Central memory CD8-positive, alpha-beta T cell (primary cell): ENCODE results near the gene UBE3B.

Experiments
- ATAC-seq: fragments of 150-1000 bp; cut with Tn5 transposase; replicated peaks from 2 replicates; pipeline ENCODE4 v1.10.0; 2022; ENCODE audit warnings: mild to moderate bottlenecking, moderate FRiP score, moderate number of reproducible peaks; ENCODE audit not compliant: poor library complexity, severe bottlenecking; ENCODE audit errors: extremely low read depth
- DNase-seq, 2 donors: peaks; one replicate each; pipeline ENCODE4 v3.0.0; 2021; ENCODE audit warnings: low spot score in 2 of 2
- H3K27ac Mint-ChIP-seq: one replicate; pipeline ENCODE4 v1.8.0; 2022; ENCODE audit warnings: low read depth, mild to moderate bottlenecking, moderate library complexity, mixed read lengths
- H3K27me3 Mint-ChIP-seq: one replicate; pipeline ENCODE4 v1.8.0; 2022; ENCODE audit warnings: mixed read lengths
- H3K36me3 Mint-ChIP-seq: one replicate; pipeline ENCODE4 v1.8.0; 2022; ENCODE audit warnings: mild to moderate bottlenecking, moderate library complexity, mixed read lengths; ENCODE audit not compliant: insufficient read depth
- H3K4me1 Mint-ChIP-seq: one replicate; pipeline ENCODE4 v1.8.0; 2022; ENCODE audit warnings: mixed read lengths
- H3K4me3 Mint-ChIP-seq: one replicate; pipeline ENCODE4 v1.8.0; 2022; ENCODE audit warnings: mild to moderate bottlenecking, moderate library complexity, mixed read lengths
- H3K9me3 Mint-ChIP-seq: one replicate; pipeline ENCODE4 v1.8.0; 2022; ENCODE audit warnings: mixed read lengths

The UBE3B gene

GRCh38 chr12:109534456-109534855 is 57.0 kb downstream of the UBE3B start:
- Mint-ChIP-seq H3K27me3 (no peaks in the 10 kb centered on the region), H3K9me3 (no peaks in the 10 kb centered on the region), H3K4me1 (no peaks in the 10 kb centered on the region), H3K36me3 (peaks cover 15% of the 10 kb centered on the region), H3K27ac (no peak overlapping the region), H3K4me3 (no peak overlapping the region)
- ATAC-seq (no peak), DNase-seq (no peak)

GRCh38 chr12:109535231-109535862 is 57.9 kb downstream of the UBE3B start:
- Mint-ChIP-seq H3K27ac (no peak overlapping the region), H3K4me1 (no peaks in the 10 kb centered on the region), H3K36me3 (peaks cover 10% of the 10 kb centered on the region), H3K27me3 (no peaks in the 10 kb centered on the region), H3K9me3 (no peaks in the 10 kb centered on the region), H3K4me3 (no peak overlapping the region)
- DNase-seq (no peak), ATAC-seq (no peak)

GRCh38 chr12:109535863-109536250 is 58.4 kb downstream of the UBE3B start:
- no peak overlapping the region for H3K27ac Mint-ChIP-seq
- H3K9me3 Mint-ChIP-seq, result no peaks in the 10 kb centered on the region
- no peak overlapping the region for H3K4me3 Mint-ChIP-seq
- no peaks in the 10 kb centered on the region for H3K27me3 Mint-ChIP-seq
- DNase-seq (no peak), ATAC-seq (no peak)
- peaks cover 9% of the 10 kb centered on the region for H3K36me3 Mint-ChIP-seq
- no peaks in the 10 kb centered on the region for H3K4me1 Mint-ChIP-seq

GRCh38 chr12:109537136-109537535 is 59.7 kb downstream of the UBE3B start:
- Mint-ChIP-seq H3K27me3 (no peaks in the 10 kb centered on the region), H3K9me3 (no peaks in the 10 kb centered on the region), H3K4me3 (no peak overlapping the region), H3K4me1 (no peaks in the 10 kb centered on the region), H3K36me3 (peaks cover 5% of the 10 kb centered on the region), H3K27ac (no peak overlapping the region)
- ATAC-seq (no peak), DNase-seq (no peak)

- Mint-ChIP-seq H3K9me3 (no peaks in the 10 kb centered on the region), H3K27ac (no peak overlapping the region), H3K4me3 (no peak overlapping the region), H3K36me3 (peaks cover 5% of the 10 kb centered on the region), H3K4me1 (no peaks in the 10 kb centered on the region), H3K27me3 (no peaks in the 10 kb centered on the region)
- DNase-seq (no peak), ATAC-seq (no peak)
Observed at GRCh38 chr12:109538191-109538863, 60.9 kb downstream of the UBE3B start.

GRCh38 chr12:109539508-109539907 is 62.1 kb downstream of the UBE3B start:
- no peak for DNase-seq
- peaks cover 8% of the 10 kb centered on the region for H3K4me1 Mint-ChIP-seq
- H3K36me3 Mint-ChIP-seq, result peaks cover 7% of the 10 kb centered on the region
- no peak overlapping the region for H3K4me3 Mint-ChIP-seq
- no peak for ATAC-seq
- H3K9me3 Mint-ChIP-seq, result no peaks in the 10 kb centered on the region
- no peaks in the 10 kb centered on the region for H3K27me3 Mint-ChIP-seq
- no peak overlapping the region for H3K27ac Mint-ChIP-seq

GRCh38 chr12:109540526-109541412 is 63.3 kb downstream of the UBE3B start:
- DNase-seq (no peak), ATAC-seq (no peak)
- H3K36me3 Mint-ChIP-seq, result peaks cover 6% of the 10 kb centered on the region
- no peaks in the 10 kb centered on the region for H3K27me3 Mint-ChIP-seq
- no peak overlapping the region for H3K27ac Mint-ChIP-seq
- H3K4me3 Mint-ChIP-seq, result no peak overlapping the region
- H3K4me1 Mint-ChIP-seq, result peaks cover 20% of the 10 kb centered on the region
- no peaks in the 10 kb centered on the region for H3K9me3 Mint-ChIP-seq

GRCh38 chr12:109541413-109541726 is 63.9 kb downstream of the UBE3B start:
- H3K27ac Mint-ChIP-seq, result no peak overlapping the region
- DNase-seq (no peak), ATAC-seq (no peak)
- H3K9me3 Mint-ChIP-seq, result no peaks in the 10 kb centered on the region
- H3K4me1 Mint-ChIP-seq, result peaks cover 22% of the 10 kb centered on the region
- no peak overlapping the region for H3K4me3 Mint-ChIP-seq
- H3K27me3 Mint-ChIP-seq, result no peaks in the 10 kb centered on the region
- H3K36me3 Mint-ChIP-seq, result peaks cover 5% of the 10 kb centered on the region

GRCh38 chr12:109542014-109542413 is 64.6 kb downstream of the UBE3B start:
- H3K27ac Mint-ChIP-seq, result no peak overlapping the region
- peaks cover 2% of the 10 kb centered on the region for H3K27me3 Mint-ChIP-seq
- H3K4me3 Mint-ChIP-seq, result no peak overlapping the region
- ATAC-seq (no peak), DNase-seq (no peak)
- peaks cover 22% of the 10 kb centered on the region for H3K4me1 Mint-ChIP-seq
- no peaks in the 10 kb centered on the region for H3K9me3 Mint-ChIP-seq
- peaks cover 3% of the 10 kb centered on the region for H3K36me3 Mint-ChIP-seq

GRCh38 chr12:109542876-109543275 is 65.4 kb downstream of the UBE3B start:
- ATAC-seq (no peak), DNase-seq (no peak)
- Mint-ChIP-seq H3K27me3 (peaks cover 10% of the 10 kb centered on the region), H3K27ac (no peak overlapping the region), H3K4me3 (no peak overlapping the region), H3K36me3 (peaks cover 3% of the 10 kb centered on the region), H3K4me1 (peaks cover 29% of the 10 kb centered on the region), H3K9me3 (no peaks in the 10 kb centered on the region)

- Mint-ChIP-seq H3K4me1 (peaks cover 36% of the 10 kb centered on the region), H3K27me3 (peaks cover 26% of the 10 kb centered on the region), H3K36me3 (peaks cover 2% of the 10 kb centered on the region), H3K27ac (peak overlapping the region; percentile 85), H3K9me3 (no peaks in the 10 kb centered on the region), H3K4me3 (peak overlapping the region; percentile 61)
- ATAC-seq (peak; percentile 78), DNase-seq (no peak)
Observed at GRCh38 chr12:109544955-109545531, 67.6 kb downstream of the UBE3B start.

GRCh38 chr12:109545826-109546225 is 68.4 kb downstream of the UBE3B start:
- no peak overlapping the region for H3K4me3 Mint-ChIP-seq
- no peak overlapping the region for H3K27ac Mint-ChIP-seq
- ATAC-seq, result no peak
- peaks cover 27% of the 10 kb centered on the region for H3K27me3 Mint-ChIP-seq
- peaks cover 2% of the 10 kb centered on the region for H3K36me3 Mint-ChIP-seq
- DNase-seq, result no peak
- peaks cover 36% of the 10 kb centered on the region for H3K4me1 Mint-ChIP-seq
- H3K9me3 Mint-ChIP-seq, result no peaks in the 10 kb centered on the region
